Endothelial cell of umbilical vein (primary cell): ENCODE results near the gene STMN1. TPM values are rescaled to one million over a fixed set of nuclear protein-coding genes. Genes with fewer than 3 reads are reported as not detected.

Source experiments
- BruUV-seq: library from RNA; stranded (reverse); fragments of 400-500 nt; replicated peaks from 2 replicates; lab custom pipeline; 2021; lab: Mats Ljungman, UMichigan
- CTCF ChIA-PET: fragments of 300-600, 350-600 bp; sonication (Branson Sonifier 250); formaldehyde crosslinking; loops from one replicate; lab custom pipeline; 2021; ENCODE audit warnings: antibody characterized with exemption, inconsistent platforms; lab: Charles Lee
- POLR2A ChIA-PET: fragments of 300-600, 350-600 bp; sonication (Branson Sonifier 250); formaldehyde crosslinking; loops from one replicate; lab custom pipeline; 2021; ENCODE audit warnings: antibody characterized with exemption, inconsistent platforms; lab: Charles Lee
- DNase-seq: peaks from one replicate; pipeline ENCODE4 v3.0.0-alpha.2; 2011; ENCODE audit warnings: low read depth, low spot score
- FAIRE-seq: peaks from 2 replicates; lab custom pipeline; 2011; peaks lifted over from hg19 to GRCh38; lab: Jason Lieb, UNC
- H2AFZ ChIP-seq: 2 replicates; pipeline ENCODE4 v1.6.0; 2012; ENCODE audit warnings: low read depth, low read length, control low read depth, inconsistent platforms
- H3K27ac ChIP-seq: 2 replicates; pipeline ENCODE4 v1.5.1; 2011; ENCODE audit warnings: low read depth, mild to moderate bottlenecking, control low read depth, low read length, moderate library complexity; ENCODE audit not compliant: insufficient read depth
- H3K27me3 ChIP-seq, 2 experiments: 2 replicates each; pipeline versions ENCODE4 v1.6.0 to v1.6.1; 2011; ENCODE audit warnings: low read length in 2 of 2, mixed read lengths in 1 of 2; ENCODE audit not compliant: control insufficient read depth in 2 of 2, insufficient read depth in 2 of 2
- H3K36me3 ChIP-seq, 2 experiments: 2 replicates in 1 of 2; 3 replicates in 1 of 2; pipeline ENCODE4 v1.5.1; 2011; ENCODE audit warnings: low read length in 2 of 2, mild to moderate bottlenecking in 1 of 2, moderate library complexity in 1 of 2; ENCODE audit not compliant: control insufficient read depth in 2 of 2, insufficient read depth in 2 of 2; ENCODE audit errors: extremely low read depth in 1 of 2
- H3K4me1 ChIP-seq: 3 replicates; pipeline ENCODE4 v1.5.1; 2011; ENCODE audit warnings: mild to moderate bottlenecking, low read length; ENCODE audit not compliant: control insufficient read depth, insufficient read depth; ENCODE audit errors: extremely low read depth
- H3K4me2 ChIP-seq: 2 replicates; pipeline ENCODE4 v1.6.1; 2011; ENCODE audit warnings: low read length, control low read depth, mixed read lengths; ENCODE audit not compliant: insufficient read depth
- H3K4me3 ChIP-seq, 3 experiments: fragments of 200-600 bp in 1 of 3; sonication (generic), shearing (Covaris generic) in 1 of 3; replicated peaks in 1 of 3; 2 replicates each; pipeline ENCODE4 v1.5.1; 2011 to 2016; ENCODE audit warnings: control low read depth in 3 of 3, low read length in 3 of 3, mild to moderate bottlenecking in 2 of 3, inconsistent platforms in 1 of 3, low read depth in 1 of 3, moderate library complexity in 1 of 3; ENCODE audit not compliant: insufficient read depth in 1 of 3
- H3K79me2 ChIP-seq: 2 replicates; pipeline ENCODE4 v1.6.0; 2012; ENCODE audit warnings: low read length, inconsistent platforms; ENCODE audit not compliant: control insufficient read depth, insufficient read depth
- H3K9ac ChIP-seq: replicated peaks from 2 replicates; pipeline ENCODE3; 2011; ENCODE audit warnings: low read length, control low read depth; ENCODE audit not compliant: insufficient read depth; ENCODE audit errors: extremely low read depth
- H3K9me1 ChIP-seq: replicated peaks from 3 replicates; pipeline ENCODE4 v1.6.0; 2011; ENCODE audit warnings: mild to moderate bottlenecking, low read length; ENCODE audit not compliant: control insufficient read depth, insufficient read depth; ENCODE audit errors: extremely low read depth
- H3K9me3 ChIP-seq: replicated peaks from 2 replicates; pipeline ENCODE4 v1.5.1; 2012; ENCODE audit warnings: low read length, inconsistent platforms; ENCODE audit not compliant: control insufficient read depth, insufficient read depth
- H4K20me1 ChIP-seq: replicated peaks from 2 replicates; pipeline ENCODE3; 2011; ENCODE audit warnings: mild to moderate bottlenecking, low read length; ENCODE audit not compliant: control insufficient read depth, insufficient read depth; ENCODE audit errors: extremely low read depth
- EZH2 ChIP-seq: IDR thresholded peaks from 2 replicates; pipeline ENCODE4 v1.6.1; 2012; ENCODE audit warnings: borderline replicate concordance, low read depth, mild to moderate bottlenecking, moderate library complexity, low read length, inconsistent platforms; ENCODE audit not compliant: severe bottlenecking
- FOS ChIP-seq: IDR thresholded peaks from 2 replicates; pipeline ENCODE4 v1.6.1; 2011; ENCODE audit warnings: mild to moderate bottlenecking, low read length, moderate library complexity, borderline replicate concordance; ENCODE audit not compliant: insufficient read depth
- GATA2 ChIP-seq: IDR thresholded peaks from 2 replicates; pipeline ENCODE4 v1.7.0; 2011; ENCODE audit warnings: low read depth, mild to moderate bottlenecking, moderate library complexity, mixed read lengths, low read length; ENCODE audit not compliant: insufficient read length, insufficient read depth
- JUN ChIP-seq: IDR thresholded peaks from 2 replicates; pipeline ENCODE4 v1.6.1; 2011; ENCODE audit warnings: borderline replicate concordance, low read depth; ENCODE audit not compliant: insufficient read length, insufficient read depth
- MYC ChIP-seq: IDR thresholded peaks from one replicate; pipeline ENCODE4 v1.6.1; 2011; ENCODE audit warnings: mild to moderate bottlenecking, low read depth, low read length
- POLR2A ChIP-seq: IDR thresholded peaks from 2 replicates; pipeline ENCODE4 v1.6.1; 2012; ENCODE audit warnings: low read depth, mild to moderate bottlenecking, control low read depth, low read length
- POLR2AphosphoS5 ChIP-seq: IDR thresholded peaks from 2 replicates; pipeline ENCODE4 v1.6.1; 2012; ENCODE audit warnings: low read depth, mild to moderate bottlenecking, control low read depth, low read length, moderate library complexity; ENCODE audit not compliant: insufficient read depth
- dilution Hi-C: fragments of 300-500 bp; cut with MboI; formaldehyde crosslinking; loops from one replicate; pipeline ENCODE4 v1.15.0; 2019; ENCODE audit warnings: low sequenced_read_pairs; ENCODE audit not compliant: extremely low pct_ligation_motif_present
- intact Hi-C: fragments of 100-400 bp; cut with micrococcal nuclease; formaldehyde crosslinking; loops from one replicate; pipeline ENCODE4 v1.10.0; 2022
- polyA plus RNA-seq, 4 experiments: library from polyadenylated mRNA; depleted of rRNA in 3 of 4; stranded (reverse) in 3 of 4; unstranded in 1 of 4; fragments of >200 nt; gene quantifications; 2 replicates each; pipeline versions ENCODE4 v1.2.1 to v1.2.3, GENCODE V29; 2011 to 2012; ENCODE audit warnings: missing spikeins in 1 of 4
- total RNA-seq: library from RNA; stranded (reverse); gene quantifications from 2 replicates; pipeline ENCODE4 v1.2.3, GENCODE V29; 2021
- TF ChIP-seq, protein P1 (sequence below), 2 donors: IDR thresholded peaks; 1 replicate in 1 of 2; 2 replicates in 1 of 2; pipeline ENCODE4 v1.5.1; 2011; ENCODE audit warnings: low read length in 2 of 2, mild to moderate bottlenecking in 2 of 2, moderate library complexity in 2 of 2, control low read depth in 1 of 2, inconsistent platforms in 1 of 2, low read depth in 1 of 2; ENCODE audit not compliant: insufficient read depth in 1 of 2; ENCODE audit errors: extremely low read depth in 1 of 2
- TF ChIP-seq, protein P2 (sequence below): IDR thresholded peaks from 2 replicates; pipeline ENCODE4 v1.6.1; 2011; ENCODE audit not compliant: insufficient read depth, insufficient read length

Gene STMN1
- total and polyA plus RNA-seq, 2 donors (not counting 3 experiments of a cell fraction or from before 2014, with no cell fraction given): 102 to 503 TPM

DNA sequence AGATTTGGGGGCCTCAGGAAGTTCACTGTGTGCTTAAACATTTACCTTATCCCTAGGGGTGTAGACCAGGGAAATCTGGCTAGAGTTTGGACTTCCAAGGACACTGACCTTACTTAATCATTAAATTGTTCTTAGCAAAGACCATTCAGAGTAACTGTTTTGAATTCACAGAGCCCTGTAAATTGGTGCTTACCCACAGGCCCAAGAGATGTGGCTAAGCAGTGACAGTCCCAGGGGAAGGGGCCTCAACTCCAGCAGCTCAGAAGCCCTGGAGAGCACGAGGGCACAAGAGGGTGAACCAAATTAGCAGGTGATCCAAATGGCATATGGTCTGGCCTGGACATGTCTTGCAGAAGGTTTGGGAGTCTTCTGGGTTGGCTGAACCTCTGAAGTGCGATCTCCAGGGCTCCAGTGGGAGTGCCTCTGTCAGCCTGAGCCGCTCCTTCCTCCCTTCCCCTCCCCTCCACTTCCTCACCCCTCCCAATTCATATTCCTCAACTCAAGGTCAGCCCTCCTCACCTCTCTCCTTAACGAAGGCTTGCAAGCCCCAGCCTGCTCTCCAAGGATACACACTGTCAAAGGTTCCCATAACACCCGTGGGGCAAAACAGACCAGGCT lies 35.0 kb downstream of the STMN1 start:
- no peaks in the 10 kb centered on the region for H3K27me3 ChIP-seq
- no peak overlapping the region for H3K4me3 ChIP-seq
- no TSS peak for BruUV-seq
- H4K20me1 ChIP-seq: no peaks in the 10 kb centered on the region
- no peak overlapping the region for H3K27ac ChIP-seq
- intact Hi-C loops: no loop called here
- dilution Hi-C loops: no loop called here
- no peaks in the 10 kb centered on the region for H3K9me3 ChIP-seq
- H2AFZ ChIP-seq: no peak overlapping the region
- H3K4me1 ChIP-seq: peaks cover 16% of the 10 kb centered on the region
- H3K4me2 ChIP-seq: no peak overlapping the region
- DNase-seq (no peak), FAIRE-seq (no peak)
- POLR2A ChIA-PET: no interaction called here
- no peaks in the 10 kb centered on the region for H3K79me2 ChIP-seq
- no peak overlapping the region for H3K9ac ChIP-seq
- H3K9me1 ChIP-seq: no peaks in the 10 kb centered on the region
- no peak for TF ChIP-seq POLR2A
- TF ChIP-seq JUN: no peak
- no peak for TF ChIP-seq POLR2AphosphoS5
- no peak for TF ChIP-seq GATA2
- TF ChIP-seq EZH2: no peak
- H3K36me3 ChIP-seq: no peaks in the 10 kb centered on the region
- CTCF ChIA-PET: no interaction called here

DNA sequence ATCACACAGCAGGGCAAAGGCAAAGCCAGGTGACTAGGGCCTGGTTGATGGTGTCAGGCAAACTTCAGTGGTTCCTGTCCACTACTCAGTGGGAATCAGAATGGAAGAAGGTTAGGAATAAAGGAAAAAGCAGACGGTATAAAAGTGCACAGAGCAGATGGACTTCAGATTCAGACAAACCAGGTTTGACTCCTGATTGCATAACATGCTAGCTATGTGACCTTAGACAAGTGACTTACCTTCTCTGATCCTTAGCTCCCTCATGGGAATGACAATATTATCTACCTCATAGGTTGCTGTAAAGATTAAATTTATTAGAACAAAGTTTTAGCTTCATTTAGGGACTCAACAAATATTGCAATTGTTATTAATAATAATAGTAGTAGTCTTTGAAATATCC lies 35.6 kb downstream of the STMN1 start:
- Histone ChIP-seq H3K27ac (no peak overlapping the region), H3K9me1 (no peaks in the 10 kb centered on the region), H3K27me3 (no peaks in the 10 kb centered on the region), H2AFZ (no peak overlapping the region), H3K4me1 (peaks cover 16% of the 10 kb centered on the region), H3K4me3 (no peak overlapping the region), H4K20me1 (no peaks in the 10 kb centered on the region), H3K9me3 (no peaks in the 10 kb centered on the region), H3K79me2 (no peaks in the 10 kb centered on the region), H3K36me3 (no peaks in the 10 kb centered on the region), H3K4me2 (no peak overlapping the region), H3K9ac (no peak overlapping the region)
- dilution Hi-C loops: no loop called here
- DNase-seq (no peak), FAIRE-seq (no peak)
- no TSS peak for BruUV-seq
- POLR2A ChIA-PET: no interaction called here
- intact Hi-C loops: no loop called here
- CTCF ChIA-PET: no interaction called here
- TF ChIP-seq, protein P1, sequence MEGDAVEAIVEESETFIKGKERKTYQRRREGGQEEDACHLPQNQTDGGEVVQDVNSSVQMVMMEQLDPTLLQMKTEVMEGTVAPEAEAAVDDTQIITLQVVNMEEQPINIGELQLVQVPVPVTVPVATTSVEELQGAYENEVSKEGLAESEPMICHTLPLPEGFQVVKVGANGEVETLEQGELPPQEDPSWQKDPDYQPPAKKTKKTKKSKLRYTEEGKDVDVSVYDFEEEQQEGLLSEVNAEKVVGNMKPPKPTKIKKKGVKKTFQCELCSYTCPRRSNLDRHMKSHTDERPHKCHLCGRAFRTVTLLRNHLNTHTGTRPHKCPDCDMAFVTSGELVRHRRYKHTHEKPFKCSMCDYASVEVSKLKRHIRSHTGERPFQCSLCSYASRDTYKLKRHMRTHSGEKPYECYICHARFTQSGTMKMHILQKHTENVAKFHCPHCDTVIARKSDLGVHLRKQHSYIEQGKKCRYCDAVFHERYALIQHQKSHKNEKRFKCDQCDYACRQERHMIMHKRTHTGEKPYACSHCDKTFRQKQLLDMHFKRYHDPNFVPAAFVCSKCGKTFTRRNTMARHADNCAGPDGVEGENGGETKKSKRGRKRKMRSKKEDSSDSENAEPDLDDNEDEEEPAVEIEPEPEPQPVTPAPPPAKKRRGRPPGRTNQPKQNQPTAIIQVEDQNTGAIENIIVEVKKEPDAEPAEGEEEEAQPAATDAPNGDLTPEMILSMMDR (IDR thresholded peaks at IDR 0.05; ENCODE audit: extremely low read depth in 1 of 2, insufficient read depth in 1 of 2, low read depth in 1 of 2, low read length in 2 of 2): no peak
- TF ChIP-seq POLR2A (no peak), EZH2 (no peak), JUN (no peak), FOS (no peak), GATA2 (no peak), POLR2AphosphoS5 (no peak), MYC (no peak)
- TF ChIP-seq, protein P2, sequence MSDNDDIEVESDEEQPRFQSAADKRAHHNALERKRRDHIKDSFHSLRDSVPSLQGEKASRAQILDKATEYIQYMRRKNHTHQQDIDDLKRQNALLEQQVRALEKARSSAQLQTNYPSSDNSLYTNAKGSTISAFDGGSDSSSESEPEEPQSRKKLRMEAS: no peak
